Measurements from ENCODE around the gene SNRNP27. TPM values are rescaled to one million over a fixed set of nuclear protein-coding genes. Genes with fewer than 3 reads are reported as not detected.

The SNRNP27 gene
- total and polyA plus RNA-seq, 2 of the 8 experiments (the other 6 are each of a cell fraction or from before 2014, with no cell fraction given), result 11.1 to 40.5 TPM

DNA sequence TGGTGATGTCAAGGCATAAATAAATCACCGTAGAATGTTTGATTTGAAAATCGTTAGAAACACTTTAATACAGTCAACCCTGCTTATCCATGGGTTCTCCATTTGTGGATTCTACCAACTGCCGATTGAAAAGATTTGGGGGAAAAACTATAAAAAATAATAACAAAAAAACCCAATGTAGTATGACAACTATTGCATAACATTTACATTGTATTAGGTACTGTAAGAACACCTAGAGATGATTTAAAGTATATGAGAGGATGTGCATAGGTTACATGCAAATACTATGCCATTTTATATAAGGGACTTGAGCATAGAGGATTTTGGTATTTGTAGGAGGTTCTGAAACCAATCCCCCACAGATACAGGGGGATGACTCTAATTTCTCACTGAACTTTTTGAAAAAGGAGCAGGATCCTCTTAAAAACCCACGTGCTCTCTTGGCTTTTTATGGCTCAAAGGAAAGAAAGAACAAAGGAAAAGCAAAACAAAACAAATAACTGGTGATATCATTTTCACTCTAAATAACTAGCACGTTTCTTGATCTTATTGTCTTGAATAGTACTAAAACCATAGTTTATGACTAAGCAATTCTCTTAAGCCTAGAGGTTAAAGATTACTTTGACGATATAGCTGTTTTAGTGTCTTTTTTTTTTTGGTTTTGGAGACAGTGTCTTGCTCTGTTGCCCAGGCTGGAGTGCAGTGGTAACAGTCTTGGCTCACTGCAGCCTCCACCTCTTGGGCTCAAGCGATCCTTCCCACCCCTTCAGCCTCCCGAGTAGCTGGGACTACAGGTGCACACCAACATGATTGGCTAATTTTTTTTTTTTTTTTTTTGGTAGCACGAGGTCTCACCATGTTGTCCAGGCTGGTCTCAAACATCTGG, 47.3 kb upstream of the SNRNP27 start:
- DNase-seq (ENCODE audit: low read depth in 1 of 2, low spot score in 2 of 2) (no peak), FAIRE-seq (no peak)
- no peak overlapping the region for H3K27ac ChIP-seq (ENCODE audit: low read depth, low read length)
- H2AFZ ChIP-seq (ENCODE audit: low read length), result no peak overlapping the region
- no peak overlapping the region for H3K4ac ChIP-seq (replicated peaks; ENCODE audit: insufficient read length, low read depth, low read length)
- POLR2A ChIA-PET (ENCODE audit: partially characterized antibody), result interaction anchor here (0.6 kb wide), 1 partner anchor 820 kb away, joined by 3 read pairs; no protein-coding TSS in a partner anchor
- TF ChIP-seq RAD21 (IDR thresholded peaks at IDR 0.05 in 1 of 2, conservative IDR thresholded peaks at IDR 0.05 in 1 of 2; ENCODE audit: low read depth in 2 of 2, low read length in 2 of 2), result no peak
- no peaks in the 10 kb centered on the region for H3K9me3 ChIP-seq (ENCODE audit: insufficient read depth in 2 of 2, low read depth in 1 of 2, low read length in 1 of 2)
- H3K79me1 ChIP-seq (ENCODE audit: low read depth, low read length), result no peaks in the 10 kb centered on the region
- no peak overlapping the region for H3K23ac ChIP-seq (ENCODE audit: insufficient read length)
- no peak overlapping the region for H2BK15ac ChIP-seq (ENCODE audit: low read length)
- no peak overlapping the region for H3K18ac ChIP-seq (ENCODE audit: extremely low read depth, low read length)
- H4K8ac ChIP-seq (ENCODE audit: extremely low read depth, insufficient read depth, low read length), result no peak overlapping the region
- no peak overlapping the region for H3K9ac ChIP-seq (replicated peaks in 1 of 4; ENCODE audit: extremely low read depth in 1 of 4, low read depth in 3 of 4, low read length in 3 of 4)
- no peak overlapping the region for H2BK120ac ChIP-seq (replicated peaks; ENCODE audit: low read depth, low read length)
- CTCF ChIA-PET (ENCODE audit: partially characterized antibody), result interaction anchor here (1.2 kb wide), 1 partner anchor 123 kb away, joined by 4 read pairs; no protein-coding TSS in a partner anchor
- no peak overlapping the region for H3K4me3 ChIP-seq (ENCODE audit: extremely low read depth in 1 of 4, insufficient read depth in 2 of 4, low read depth in 3 of 4, low read length in 4 of 4)
- no peak overlapping the region for H4K5ac ChIP-seq (ENCODE audit: insufficient read length, low read depth, low read length)
- H2BK20ac ChIP-seq (ENCODE audit: low read length), result no peak overlapping the region
- H2AK5ac ChIP-seq (ENCODE audit: low read depth, low read length), result no peak overlapping the region
- H3K4me2 ChIP-seq (ENCODE audit: insufficient read depth in 1 of 2, low read depth in 2 of 2, low read length in 2 of 2), result no peak overlapping the region
- no peak overlapping the region for H3K56ac ChIP-seq (replicated peaks; ENCODE audit: insufficient read length, low read depth, low read length)
- no peak overlapping the region for H4K91ac ChIP-seq (replicated peaks; ENCODE audit: insufficient read length, low read length)
- H3K4me1 ChIP-seq (replicated peaks in 1 of 4; ENCODE audit: control insufficient read depth in 3 of 4, insufficient read depth in 4 of 4, low read length in 3 of 4), result no peaks in the 10 kb centered on the region
- H3K79me2 ChIP-seq (ENCODE audit: control insufficient read depth in 1 of 2, insufficient read depth in 2 of 2, low read length in 2 of 2), result no peaks in the 10 kb centered on the region
- H2BK12ac ChIP-seq (ENCODE audit: low read depth, low read length), result no peak overlapping the region
- H4K20me1 ChIP-seq (replicated peaks in 1 of 2; ENCODE audit: control insufficient read depth in 1 of 2, insufficient read depth in 2 of 2, low read length in 2 of 2), result peaks cover 0 to 2% of the 10 kb centered on the region in 2 experiments
- no peaks in the 10 kb centered on the region for H3K27me3 ChIP-seq (replicated peaks in 1 of 4; ENCODE audit: control insufficient read depth in 3 of 4, extremely low read depth in 1 of 4, insufficient read depth in 3 of 4, low read length in 3 of 4)
- peaks cover 7 to 55% (median 27%) of the 10 kb centered on the region in 4 experiments for H3K36me3 ChIP-seq (ENCODE audit: control insufficient read depth in 2 of 4, insufficient read depth in 4 of 4, low read length in 3 of 4)
- 92% methylated on average over 9 of the region's 9 CpGs; no CpG with 5 or more reads in 1 of the 2 experiments for WGBS, 2 experiments (ENCODE audit: extremely low coverage in 1 of 2, insufficient coverage in 1 of 2, insufficient read length in 1 of 2, insufficient replicate concordance in 2 of 2, low coverage in 1 of 2, low lambda C conversion rate in 2 of 2, missing lambda C conversion rate in 1 of 2)
- no peaks in the 10 kb centered on the region for H3K23me2 ChIP-seq (ENCODE audit: low read depth, low read length)
- H2BK5ac ChIP-seq (ENCODE audit: low read depth, low read length), result no peak overlapping the region
- no peak overlapping the region for H3K14ac ChIP-seq (ENCODE audit: insufficient read length)

All from H1 (cell line).